ENCODE measurements around the gene ZNF620. TPM values are rescaled to one million over a fixed set of nuclear protein-coding genes. Genes with fewer than 3 reads are reported as not detected.
"Not testable (repeated sequence)": the region's sequence is repeated elsewhere in the genome, so short reads cannot be mapped to it uniquely, and the experiment has no call there.

The ZNF620 gene
- total RNA-seq, 1 experiment from 2014 or later: 11.9 TPM

DNA sequence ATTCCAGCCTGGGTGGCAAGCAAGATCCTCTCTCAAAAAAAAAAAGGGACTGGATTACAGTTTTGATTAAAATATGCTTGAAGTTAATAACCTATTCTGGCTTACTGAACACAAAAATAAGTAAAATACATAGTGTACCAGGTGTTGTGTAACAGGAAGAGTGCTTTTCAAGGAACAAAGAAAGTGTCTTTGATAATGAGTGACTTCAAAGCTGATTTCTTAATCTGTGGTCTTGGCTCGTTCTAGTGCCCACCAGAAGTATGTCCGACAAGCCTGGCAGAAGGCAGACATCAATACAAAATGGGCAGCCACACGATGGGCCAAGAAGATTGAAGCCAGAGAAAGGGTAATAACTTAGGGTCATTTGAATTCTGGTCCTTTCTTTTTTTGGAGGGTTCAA, 44.7 kb upstream of the ZNF620 start:
- DNase-seq: no peak
- no peaks in the 10 kb centered on the region for H3K27me3 ChIP-seq (replicated peaks; ENCODE audit: control insufficient read depth, insufficient read depth, low read length)
- no peak overlapping the region for H3K27ac Mint-ChIP-seq (ENCODE audit: unreplicated experiment)
- no peaks in the 10 kb centered on the region for H3K4me1 Mint-ChIP-seq (ENCODE audit: low read depth, unreplicated experiment)
- no TSS peak for BruUV-seq (replicated peaks)
- TF ChIP-seq, protein P1, sequence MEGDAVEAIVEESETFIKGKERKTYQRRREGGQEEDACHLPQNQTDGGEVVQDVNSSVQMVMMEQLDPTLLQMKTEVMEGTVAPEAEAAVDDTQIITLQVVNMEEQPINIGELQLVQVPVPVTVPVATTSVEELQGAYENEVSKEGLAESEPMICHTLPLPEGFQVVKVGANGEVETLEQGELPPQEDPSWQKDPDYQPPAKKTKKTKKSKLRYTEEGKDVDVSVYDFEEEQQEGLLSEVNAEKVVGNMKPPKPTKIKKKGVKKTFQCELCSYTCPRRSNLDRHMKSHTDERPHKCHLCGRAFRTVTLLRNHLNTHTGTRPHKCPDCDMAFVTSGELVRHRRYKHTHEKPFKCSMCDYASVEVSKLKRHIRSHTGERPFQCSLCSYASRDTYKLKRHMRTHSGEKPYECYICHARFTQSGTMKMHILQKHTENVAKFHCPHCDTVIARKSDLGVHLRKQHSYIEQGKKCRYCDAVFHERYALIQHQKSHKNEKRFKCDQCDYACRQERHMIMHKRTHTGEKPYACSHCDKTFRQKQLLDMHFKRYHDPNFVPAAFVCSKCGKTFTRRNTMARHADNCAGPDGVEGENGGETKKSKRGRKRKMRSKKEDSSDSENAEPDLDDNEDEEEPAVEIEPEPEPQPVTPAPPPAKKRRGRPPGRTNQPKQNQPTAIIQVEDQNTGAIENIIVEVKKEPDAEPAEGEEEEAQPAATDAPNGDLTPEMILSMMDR (IDR thresholded peaks at IDR 0.05; ENCODE audit: insufficient read depth in 1 of 2, low read depth in 1 of 2, low read length in 1 of 2, severe bottlenecking in 1 of 2, unreplicated experiment in 1 of 2): no peak
- no peaks in the 10 kb centered on the region for H3K27me3 Mint-ChIP-seq (ENCODE audit: insufficient read depth, unreplicated experiment)
- no peaks in the 10 kb centered on the region for H3K9me3 Mint-ChIP-seq (ENCODE audit: unreplicated experiment)
- no peak overlapping the region for H3K4me3 Mint-ChIP-seq (ENCODE audit: unreplicated experiment)
- intact Hi-C loops (cut with micrococcal nuclease; ENCODE audit: unreplicated experiment): no loop called here
- H3K36me3 ChIP-seq (ENCODE audit: control insufficient read depth, insufficient read depth, low read length): no peaks in the 10 kb centered on the region
- ChIA-PET CTCF (interaction anchor here (1.0 kb wide), 1 partner anchor 119 kb away, joined by 5 read pairs; no protein-coding TSS in a partner anchor), POLR2A (interaction anchor here (0.7 kb wide), 1 partner anchor 1708 kb away, joined by 3 read pairs; no protein-coding TSS in a partner anchor)
- H3K9me3 ChIP-seq: no peaks in the 10 kb centered on the region
- peaks cover 94% of the 10 kb centered on the region for H3K36me3 Mint-ChIP-seq (ENCODE audit: insufficient read depth, unreplicated experiment)
- H3K4me3 ChIP-seq (ENCODE audit: low read depth, low read length): no peak overlapping the region
- peaks cover 8% of the 10 kb centered on the region for H3K4me1 ChIP-seq

DNA sequence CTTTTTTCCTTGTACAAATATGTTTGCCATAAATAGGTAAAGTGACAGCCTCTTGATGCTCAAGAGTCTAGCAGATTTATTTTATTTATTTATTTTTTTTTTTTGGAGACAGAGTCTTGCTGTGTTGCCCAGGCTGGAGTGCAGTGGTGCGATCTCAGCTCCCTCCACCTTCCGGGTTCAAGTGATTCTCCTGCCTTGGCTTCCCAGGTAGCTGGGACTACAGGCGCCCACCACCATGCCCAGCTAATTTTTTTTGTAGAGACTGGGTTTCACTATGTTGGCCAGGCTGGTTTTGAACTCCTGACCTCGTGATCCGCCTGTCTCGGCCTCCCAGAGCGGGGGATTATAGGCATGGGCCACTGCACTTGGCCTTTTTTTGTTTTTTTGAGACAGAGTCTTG, 43.0 kb upstream of the ZNF620 start:
- BruUV-seq (replicated peaks); H3K4me1 ChIP-seq; H3K4me1 Mint-ChIP-seq (ENCODE audit: low read depth, unreplicated experiment); H3K27me3 ChIP-seq (replicated peaks; ENCODE audit: control insufficient read depth, insufficient read depth, low read length); CTCF ChIA-PET; H3K27ac Mint-ChIP-seq (ENCODE audit: unreplicated experiment); DNase-seq; H3K27me3 Mint-ChIP-seq (ENCODE audit: insufficient read depth, unreplicated experiment); intact Hi-C loops (cut with micrococcal nuclease; ENCODE audit: unreplicated experiment); H3K9me3 Mint-ChIP-seq (ENCODE audit: unreplicated experiment); H3K4me3 Mint-ChIP-seq (ENCODE audit: unreplicated experiment); H3K9me3 ChIP-seq; H3K4me3 ChIP-seq (ENCODE audit: low read depth, low read length); H3K36me3 ChIP-seq (ENCODE audit: control insufficient read depth, insufficient read depth, low read length): not testable (repeated sequence)
- peaks cover 88% of the 10 kb centered on the region for H3K36me3 Mint-ChIP-seq (ENCODE audit: insufficient read depth, unreplicated experiment)
- POLR2A ChIA-PET: interaction anchor here (0.8 kb wide), 1 partner anchor 14 kb away, joined by 3 read pairs; the partner anchor contains the start of gene ZNF619

DNA sequence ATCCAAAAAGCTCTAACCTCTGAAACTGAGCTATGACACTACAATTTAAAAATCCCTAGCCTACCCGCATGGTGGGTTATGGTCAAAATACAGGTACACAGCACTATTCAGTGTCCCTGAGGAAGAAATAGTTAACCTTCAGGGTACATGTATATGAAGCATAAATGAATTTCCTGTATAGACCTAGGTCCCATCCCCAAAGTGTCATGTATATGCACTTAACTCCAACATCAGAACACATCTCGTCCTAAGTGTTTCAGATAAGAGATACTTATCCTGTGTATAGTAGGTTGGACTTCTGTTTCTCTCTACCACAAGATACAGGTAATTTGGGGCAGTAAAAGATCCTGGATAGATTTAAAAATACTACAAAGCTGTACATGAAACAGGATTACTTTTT, 42.3 kb upstream of the ZNF620 start:
- no peak overlapping the region for H3K4me3 ChIP-seq (ENCODE audit: low read depth, low read length)
- DNase-seq: no peak
- H3K4me1 ChIP-seq: peaks cover 6% of the 10 kb centered on the region
- H3K9me3 ChIP-seq: no peaks in the 10 kb centered on the region
- H3K36me3 ChIP-seq (ENCODE audit: control insufficient read depth, insufficient read depth, low read length): no peaks in the 10 kb centered on the region
- intact Hi-C loops (cut with micrococcal nuclease; ENCODE audit: unreplicated experiment): no loop called here
- TF ChIP-seq, protein P1 (IDR thresholded peaks at IDR 0.05; ENCODE audit: insufficient read depth in 1 of 2, low read depth in 1 of 2, low read length in 1 of 2, severe bottlenecking in 1 of 2, unreplicated experiment in 1 of 2): no peak
- ChIA-PET CTCF (no interaction called here), POLR2A (interaction anchor here (0.8 kb wide), 1 partner anchor 14 kb away, joined by 3 read pairs; the partner anchor contains the start of gene ZNF619)
- H3K27ac Mint-ChIP-seq (ENCODE audit: unreplicated experiment): no peak overlapping the region
- BruUV-seq (replicated peaks): no TSS peak
- no peak overlapping the region for H3K4me3 Mint-ChIP-seq (ENCODE audit: unreplicated experiment)
- no peaks in the 10 kb centered on the region for H3K27me3 ChIP-seq (replicated peaks; ENCODE audit: control insufficient read depth, insufficient read depth, low read length)
- H3K4me1 Mint-ChIP-seq (ENCODE audit: low read depth, unreplicated experiment): no peaks in the 10 kb centered on the region
- no peaks in the 10 kb centered on the region for H3K9me3 Mint-ChIP-seq (ENCODE audit: unreplicated experiment)
- no peaks in the 10 kb centered on the region for H3K27me3 Mint-ChIP-seq (ENCODE audit: insufficient read depth, unreplicated experiment)
- H3K36me3 Mint-ChIP-seq (ENCODE audit: insufficient read depth, unreplicated experiment): peaks cover 80% of the 10 kb centered on the region
